H9 (cell line): Measurements from ENCODE around the gene KLHL15. TPM values are rescaled to one million over a fixed set of nuclear protein-coding genes. Genes with fewer than 3 reads are reported as not detected.
"Not testable (repeated sequence)": the region's sequence is repeated elsewhere in the genome, so short reads cannot be mapped to it uniquely, and the experiment has no call there.

Experiments
- DNase-seq: peaks from one replicate; pipeline ENCODE4 v3.0.0-alpha.2; 2017
- H2AFZ ChIP-seq: one replicate; pipeline ENCODE4 v1.6.1; 2013; ENCODE audit warnings: mild to moderate bottlenecking, low read length, control low read depth, moderate library complexity
- H2AK5ac ChIP-seq: 2 replicates; pipeline ENCODE4 v1.6.1; 2013; ENCODE audit warnings: low read length, control low read depth, mixed read lengths; ENCODE audit not compliant: insufficient read length
- H2BK120ac ChIP-seq: one replicate; pipeline ENCODE4 v1.6.1; 2013; ENCODE audit warnings: low read depth, mild to moderate bottlenecking, low read length, control low read depth, inconsistent platforms; ENCODE audit not compliant: poor library complexity, severe bottlenecking
- H2BK12ac ChIP-seq: 2 replicates; pipeline ENCODE4 v1.6.1; 2013; ENCODE audit warnings: low read length, control low read depth, mixed read lengths, low read depth; ENCODE audit not compliant: insufficient read length
- H2BK15ac ChIP-seq: 2 replicates; pipeline ENCODE4 v1.6.1; 2013; ENCODE audit warnings: low read depth, low read length, control low read depth
- H2BK20ac ChIP-seq: one replicate; pipeline ENCODE4 v1.6.1; 2013; ENCODE audit warnings: low read depth, mild to moderate bottlenecking, low read length, control low read depth, inconsistent platforms; ENCODE audit not compliant: poor library complexity, severe bottlenecking
- H2BK5ac ChIP-seq: 2 replicates; pipeline ENCODE4 v1.6.1; 2013; ENCODE audit warnings: low read length, control low read depth, mixed read lengths; ENCODE audit not compliant: insufficient read length
- H3K14ac ChIP-seq: 2 replicates; pipeline ENCODE4 v1.6.1; 2013; ENCODE audit warnings: low read length, control low read depth; ENCODE audit not compliant: insufficient read depth
- H3K18ac ChIP-seq: 2 replicates; pipeline ENCODE4 v1.6.1; 2013; ENCODE audit warnings: low read depth, mild to moderate bottlenecking, mixed read lengths, low read length, control low read depth; ENCODE audit not compliant: insufficient read length
- H3K23ac ChIP-seq: 2 replicates; pipeline ENCODE4 v1.6.1; 2013; ENCODE audit warnings: low read length, control low read depth, mixed read lengths, low read depth; ENCODE audit not compliant: insufficient read length
- H3K23me2 ChIP-seq: 2 replicates; pipeline ENCODE4 v1.6.1; 2013; ENCODE audit warnings: low read depth, mild to moderate bottlenecking, mixed read lengths, low read length, control low read depth; ENCODE audit not compliant: insufficient read length, poor library complexity, severe bottlenecking
- H3K27ac ChIP-seq: 2 replicates; pipeline ENCODE4 v1.5.1; 2013; ENCODE audit warnings: low read length, control low read depth, mixed read lengths, low read depth; ENCODE audit not compliant: insufficient read length
- H3K27me3 ChIP-seq: 2 replicates; pipeline ENCODE4 v1.6.1; 2013; ENCODE audit warnings: low read length, control low read depth, inconsistent platforms; ENCODE audit not compliant: insufficient read depth
- H3K4ac ChIP-seq: 2 replicates; pipeline ENCODE4 v1.6.1; 2013; ENCODE audit warnings: low read depth, mild to moderate bottlenecking, control low read depth, inconsistent platforms, low read length, moderate library complexity
- H3K4me1 ChIP-seq: 2 replicates; pipeline ENCODE4 v1.6.1; 2013; ENCODE audit warnings: low read length, control low read depth, inconsistent platforms; ENCODE audit not compliant: insufficient read depth
- H3K4me2 ChIP-seq: 2 replicates; pipeline ENCODE4 v1.6.1; 2013; ENCODE audit warnings: low read length, control low read depth, mixed read lengths; ENCODE audit not compliant: insufficient read length, insufficient read depth
- H3K56ac ChIP-seq: 2 replicates; pipeline ENCODE4 v1.6.1; 2013; ENCODE audit warnings: low read depth, mild to moderate bottlenecking, mixed read lengths, low read length, control low read depth; ENCODE audit not compliant: insufficient read length
- H3K79me1 ChIP-seq: 2 replicates; pipeline ENCODE4 v1.6.1; 2013; ENCODE audit warnings: low read depth, mild to moderate bottlenecking, moderate library complexity, low read length, control low read depth, inconsistent platforms; ENCODE audit not compliant: insufficient read depth, poor library complexity, severe bottlenecking
- H3K79me2 ChIP-seq: 2 replicates; pipeline ENCODE4 v1.6.1; 2013; ENCODE audit warnings: low read length, control low read depth, inconsistent platforms; ENCODE audit not compliant: insufficient read depth
- H3K9ac ChIP-seq: 2 replicates; pipeline ENCODE4 v1.6.1; 2013; ENCODE audit warnings: low read length, control low read depth, mixed read lengths; ENCODE audit not compliant: insufficient read length; ENCODE audit errors: extremely low read depth
- H3K9me3 ChIP-seq: one replicate; pipeline ENCODE4 v1.6.1; 2013; ENCODE audit warnings: low read depth, low read length, inconsistent platforms; ENCODE audit not compliant: control insufficient read depth
- H3T11ph ChIP-seq: one replicate; pipeline ENCODE4 v1.6.1; 2013; ENCODE audit warnings: mild to moderate bottlenecking, low read length, control low read depth, inconsistent platforms
- H4K20me1 ChIP-seq: one replicate; pipeline ENCODE4 v1.6.1; 2013; ENCODE audit not compliant: control insufficient read depth, insufficient read length, insufficient read depth
- H4K5ac ChIP-seq: 2 replicates; pipeline ENCODE4 v1.6.1; 2013; ENCODE audit warnings: low read depth, mild to moderate bottlenecking, mixed read lengths, low read length, control low read depth; ENCODE audit not compliant: insufficient read length
- H4K8ac ChIP-seq: replicated peaks from 2 replicates; pipeline ENCODE4 v1.6.1; 2013; ENCODE audit warnings: low read length, control low read depth, mixed read lengths, low read depth; ENCODE audit not compliant: insufficient read length
- H4K91ac ChIP-seq: 2 replicates; pipeline ENCODE4 v1.6.1; 2013; ENCODE audit warnings: low read depth, mild to moderate bottlenecking, moderate library complexity, mixed read lengths, low read length, control low read depth; ENCODE audit not compliant: insufficient read length
- H3K27ac Mint-ChIP-seq, 3 experiments: 2 replicates in 2 of 3; 3 replicates in 1 of 3; pipeline ENCODE4 v1.8.0; 2020 to 2021; ENCODE audit warnings: mixed read lengths in 3 of 3, mild to moderate bottlenecking in 1 of 3, moderate library complexity in 1 of 3
- H3K27me3 Mint-ChIP-seq: 2 replicates; pipeline ENCODE4 v1.8.0; 2021; ENCODE audit warnings: low read depth, mild to moderate bottlenecking, moderate library complexity, mixed read lengths
- H3K36me3 Mint-ChIP-seq, 3 experiments: 2 replicates in 2 of 3; 3 replicates in 1 of 3; pipeline ENCODE4 v1.8.0; 2020 to 2021; ENCODE audit warnings: low read depth in 3 of 3, mixed read lengths in 3 of 3; ENCODE audit not compliant: insufficient read depth in 1 of 3
- H3K4me1 Mint-ChIP-seq, 2 experiments: 2 replicates each; pipeline ENCODE4 v1.8.0; 2020; ENCODE audit warnings: mixed read lengths in 2 of 2
- H3K4me3 Mint-ChIP-seq, 2 experiments: 2 replicates in 1 of 2; 3 replicates in 1 of 2; pipeline ENCODE4 v1.8.0; 2020 to 2021; ENCODE audit warnings: mild to moderate bottlenecking in 2 of 2, mixed read lengths in 2 of 2, moderate library complexity in 1 of 2
- H3K9me3 Mint-ChIP-seq, 2 experiments: 2 replicates in 1 of 2; 3 replicates in 1 of 2; pipeline ENCODE4 v1.8.0; 2020; ENCODE audit warnings: mild to moderate bottlenecking in 2 of 2, mixed read lengths in 2 of 2, moderate library complexity in 1 of 2
- WGBS: extraction: QIAGEN DNeasy Blood & Tissue Kit; methylation state at CpG from one replicate; pipeline ENCODE4 v1.1.7; 2013; ENCODE audit warnings: missing lambda C conversion rate, low lambda C conversion rate, mixed read lengths; ENCODE audit not compliant: insufficient read length; ENCODE audit errors: extremely low coverage; 5-methylcytosine and 5-hydroxymethylcytosine counted together
- total RNA-seq: library from RNA; stranded (reverse); gene quantifications from 2 replicates; pipeline ENCODE4 v1.2.1, GENCODE V29; 2021

KLHL15 gene
- total RNA-seq, 1 experiment from 2014 or later: 19.0 TPM

DNA sequence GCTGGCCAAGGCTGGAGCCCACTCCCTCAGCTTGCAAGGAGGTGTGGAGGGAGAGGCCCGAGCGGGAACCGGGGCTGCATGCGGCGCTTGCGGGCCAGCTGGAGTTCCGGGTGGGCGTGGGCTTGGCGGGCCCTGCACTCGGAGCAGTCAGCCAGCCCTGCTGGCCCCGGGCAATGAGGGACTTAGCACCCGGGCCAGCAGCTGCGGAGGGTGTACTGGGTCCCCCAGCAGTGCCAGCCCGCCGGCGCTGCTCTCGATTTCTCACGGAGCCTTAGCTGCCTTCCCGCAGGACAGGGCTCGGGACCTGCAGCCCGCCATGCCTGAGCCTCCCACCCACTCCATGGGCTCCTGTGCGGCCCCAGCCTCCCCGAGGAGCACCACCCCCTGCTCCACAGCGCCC, 22.7 kb upstream of the KLHL15 start:
- not testable (repeated sequence) for H3K36me3 Mint-ChIP-seq

GRCh38 chrX:24046060-24046459, 19.1 kb upstream of the KLHL15 start:
- H3K56ac ChIP-seq, H2BK20ac ChIP-seq, H3T11ph ChIP-seq, H3K27ac Mint-ChIP-seq, H3K9ac ChIP-seq, H3K27me3 Mint-ChIP-seq, H2AK5ac ChIP-seq, H4K20me1 ChIP-seq, H4K8ac ChIP-seq, H3K27me3 ChIP-seq, H4K91ac ChIP-seq, H3K36me3 Mint-ChIP-seq, H3K79me1 ChIP-seq, H3K23ac ChIP-seq, DNase-seq, H3K4ac ChIP-seq, H3K4me3 Mint-ChIP-seq, H2AFZ ChIP-seq, H3K4me1 Mint-ChIP-seq, H3K14ac ChIP-seq, H3K4me1 ChIP-seq, H4K5ac ChIP-seq, H3K18ac ChIP-seq, H2BK15ac ChIP-seq, H3K79me2 ChIP-seq, H3K9me3 Mint-ChIP-seq, H2BK120ac ChIP-seq, H3K4me2 ChIP-seq, H2BK5ac ChIP-seq, H3K9me3 ChIP-seq, H3K23me2 ChIP-seq, H2BK12ac ChIP-seq, H3K27ac ChIP-seq: not testable (repeated sequence)

More for the DNA sequence above, 22.7 kb upstream of the KLHL15 start:
- H3K23ac ChIP-seq, H3K56ac ChIP-seq, H3K14ac ChIP-seq, H2BK20ac ChIP-seq, H3K18ac ChIP-seq, H4K8ac ChIP-seq, H4K5ac ChIP-seq, H2AK5ac ChIP-seq, H2BK120ac ChIP-seq, H3K4me1 ChIP-seq, H3K4me2 ChIP-seq, H3K79me1 ChIP-seq, H2BK15ac ChIP-seq, H3K23me2 ChIP-seq, H3K27ac ChIP-seq, H3K27me3 Mint-ChIP-seq, H3K9ac ChIP-seq, H3K79me2 ChIP-seq, H3K9me3 Mint-ChIP-seq, H4K20me1 ChIP-seq, H2BK5ac ChIP-seq, H2BK12ac ChIP-seq, H2AFZ ChIP-seq, H3K27ac Mint-ChIP-seq, H3K4ac ChIP-seq, H4K91ac ChIP-seq, H3K9me3 ChIP-seq, H3T11ph ChIP-seq, H3K4me1 Mint-ChIP-seq, H3K4me3 Mint-ChIP-seq, H3K27me3 ChIP-seq, DNase-seq: not testable (repeated sequence)
- no CpG with 5 or more reads among the region's 24 CpGs for WGBS
